ENCODE results near the gene SNPH. TPM values are rescaled to one million over a fixed set of nuclear protein-coding genes. Genes with fewer than 3 reads are reported as not detected.

SNPH gene
- total and polyA plus RNA-seq, 2 donors, result 0.71 to 2.2 TPM

GRCh38 chr20:1281279-1282057 is 15.4 kb downstream of the SNPH start:
- Histone ChIP-seq H3K9me3 (ENCODE audit: control insufficient read depth in 2 of 2, insufficient read depth in 1 of 2, low read length in 1 of 2) (peaks cover 0 to 1% of the 10 kb centered on the region in 2 donors), H3K4me1 (ENCODE audit: control insufficient read depth in 2 of 2, insufficient read depth in 2 of 2, low read length in 2 of 2) (peaks cover 5% of the 10 kb centered on the region in 2 donors), H3K36me3 (ENCODE audit: control insufficient read depth in 2 of 2, insufficient read depth in 2 of 2, low read length in 1 of 2) (no peaks in the 10 kb centered on the region), H3K27ac (ENCODE audit: low read depth in 1 of 2, low read length in 1 of 2) (no peak overlapping the region), H3K27me3 (ENCODE audit: control insufficient read depth in 2 of 2, insufficient read depth in 1 of 2, low read length in 1 of 2) (no peaks in the 10 kb centered on the region), H3K4me3 (ENCODE audit: low read length in 2 of 2) (no peak overlapping the region)
- no peak for DNase-seq (ENCODE audit: low read depth in 6 of 9, low spot score in 9 of 9)
- WGBS, result 86% methylated on average over 7 of the region's 7 CpGs

GRCh38 chr20:1282966-1283365 is 16.9 kb downstream of the SNPH start:
- H3K27me3 ChIP-seq (ENCODE audit: control insufficient read depth in 2 of 2, insufficient read depth in 1 of 2, low read length in 1 of 2), result no peaks in the 10 kb centered on the region
- no peak overlapping the region for H3K4me3 ChIP-seq (ENCODE audit: low read length in 2 of 2)
- no peaks in the 10 kb centered on the region for H3K36me3 ChIP-seq (ENCODE audit: control insufficient read depth in 2 of 2, insufficient read depth in 2 of 2, low read length in 1 of 2)
- H3K9me3 ChIP-seq (ENCODE audit: control insufficient read depth in 2 of 2, insufficient read depth in 1 of 2, low read length in 1 of 2), result peaks cover 0 to 1% of the 10 kb centered on the region in 2 donors
- no peak overlapping the region for H3K27ac ChIP-seq (ENCODE audit: low read depth in 1 of 2, low read length in 1 of 2)
- H3K4me1 ChIP-seq (ENCODE audit: control insufficient read depth in 2 of 2, insufficient read depth in 2 of 2, low read length in 2 of 2), result peaks cover 12 to 19% of the 10 kb centered on the region in 2 donors
- no peak for DNase-seq (ENCODE audit: low read depth in 6 of 9, low spot score in 9 of 9)
- 89% methylated on average over 3 of the region's 3 CpGs for WGBS

GRCh38 chr20:1283522-1284510 is 17.7 kb downstream of the SNPH start:
- DNase-seq (ENCODE audit: low read depth in 6 of 9, low spot score in 9 of 9), result no peak
- H3K9me3 ChIP-seq (ENCODE audit: control insufficient read depth in 2 of 2, insufficient read depth in 1 of 2, low read length in 1 of 2), result peaks cover 0 to 1% of the 10 kb centered on the region in 2 donors
- H3K4me3 ChIP-seq (ENCODE audit: low read length in 2 of 2), result no peak overlapping the region
- H3K27ac ChIP-seq (ENCODE audit: low read depth in 1 of 2, low read length in 1 of 2), result no peak overlapping the region
- 96% methylated on average over 9 of the region's 9 CpGs for WGBS
- no peaks in the 10 kb centered on the region for H3K27me3 ChIP-seq (ENCODE audit: control insufficient read depth in 2 of 2, insufficient read depth in 1 of 2, low read length in 1 of 2)
- peaks cover 12 to 19% of the 10 kb centered on the region in 2 donors for H3K4me1 ChIP-seq (ENCODE audit: control insufficient read depth in 2 of 2, insufficient read depth in 2 of 2, low read length in 2 of 2)
- no peaks in the 10 kb centered on the region for H3K36me3 ChIP-seq (ENCODE audit: control insufficient read depth in 2 of 2, insufficient read depth in 2 of 2, low read length in 1 of 2)

- peaks cover 0 to 1% of the 10 kb centered on the region in 2 donors for H3K9me3 ChIP-seq (ENCODE audit: control insufficient read depth in 2 of 2, insufficient read depth in 1 of 2, low read length in 1 of 2)
- DNase-seq (ENCODE audit: low read depth in 6 of 9, low spot score in 9 of 9), result peak in 7 of 9 donors; percentile 30 to 87 (median 63)
- peak overlapping the region; percentile 59 to 73 for H3K27ac ChIP-seq (ENCODE audit: low read depth in 1 of 2, low read length in 1 of 2)
- H3K27me3 ChIP-seq (ENCODE audit: control insufficient read depth in 2 of 2, insufficient read depth in 1 of 2, low read length in 1 of 2), result no peaks in the 10 kb centered on the region
- H3K4me3 ChIP-seq (ENCODE audit: low read length in 2 of 2), result no peak overlapping the region
- no peaks in the 10 kb centered on the region for H3K36me3 ChIP-seq (ENCODE audit: control insufficient read depth in 2 of 2, insufficient read depth in 2 of 2, low read length in 1 of 2)
- 44% methylated on average over 9 of the region's 9 CpGs for WGBS
- H3K4me1 ChIP-seq (ENCODE audit: control insufficient read depth in 2 of 2, insufficient read depth in 2 of 2, low read length in 2 of 2), result peaks cover 12 to 24% of the 10 kb centered on the region in 2 donors
These were observed 20.4 kb downstream of the SNPH start for GRCh38 chr20:1286267-1287024.

GRCh38 chr20:1287306-1287705 is 21.2 kb downstream of the SNPH start:
- H3K9me3 ChIP-seq (ENCODE audit: control insufficient read depth in 2 of 2, insufficient read depth in 1 of 2, low read length in 1 of 2), result no peaks in the 10 kb centered on the region
- DNase-seq (ENCODE audit: low read depth in 6 of 9, low spot score in 9 of 9), result peak in 1 of 9 donors; percentile 33
- H3K27ac ChIP-seq (ENCODE audit: low read depth in 1 of 2, low read length in 1 of 2), result no peak overlapping the region
- WGBS, result 83% methylated on average over 1 of the region's 1 CpG
- H3K36me3 ChIP-seq (ENCODE audit: control insufficient read depth in 2 of 2, insufficient read depth in 2 of 2, low read length in 1 of 2), result no peaks in the 10 kb centered on the region
- H3K4me1 ChIP-seq (ENCODE audit: control insufficient read depth in 2 of 2, insufficient read depth in 2 of 2, low read length in 2 of 2), result peaks cover 12 to 24% of the 10 kb centered on the region in 2 donors
- H3K4me3 ChIP-seq (ENCODE audit: low read length in 2 of 2), result no peak overlapping the region
- H3K27me3 ChIP-seq (ENCODE audit: control insufficient read depth in 2 of 2, insufficient read depth in 1 of 2, low read length in 1 of 2), result no peaks in the 10 kb centered on the region

GRCh38 chr20:1287787-1288569 is 21.9 kb downstream of the SNPH start:
- WGBS, result 97% methylated on average over 11 of the region's 11 CpGs

GRCh38 chr20:1291191-1291741 is 25.2 kb downstream of the SNPH start:
- no peaks in the 10 kb centered on the region for H3K9me3 ChIP-seq (ENCODE audit: control insufficient read depth in 2 of 2, insufficient read depth in 1 of 2, low read length in 1 of 2)
- no peaks in the 10 kb centered on the region for H3K36me3 ChIP-seq (ENCODE audit: control insufficient read depth in 2 of 2, insufficient read depth in 2 of 2, low read length in 1 of 2)
- H3K4me3 ChIP-seq (ENCODE audit: low read length in 2 of 2), result no peak overlapping the region
- H3K4me1 ChIP-seq (ENCODE audit: control insufficient read depth in 2 of 2, insufficient read depth in 2 of 2, low read length in 2 of 2), result peaks cover 10 to 24% of the 10 kb centered on the region in 2 donors
- H3K27ac ChIP-seq (ENCODE audit: low read depth in 1 of 2, low read length in 1 of 2), result peak overlapping the region in 1 of 2 donors; percentile 25
- H3K27me3 ChIP-seq (ENCODE audit: control insufficient read depth in 2 of 2, insufficient read depth in 1 of 2, low read length in 1 of 2), result no peaks in the 10 kb centered on the region
- DNase-seq (ENCODE audit: low read depth in 6 of 9, low spot score in 9 of 9), result no peak
- 73% methylated on average over 5 of the region's 5 CpGs for WGBS

More at GRCh38 chr20:1287787-1288569, 21.9 kb downstream of the SNPH start:
- H3K27ac ChIP-seq (ENCODE audit: low read depth in 1 of 2, low read length in 1 of 2), result no peak overlapping the region
- H3K4me1 ChIP-seq (ENCODE audit: control insufficient read depth in 2 of 2, insufficient read depth in 2 of 2, low read length in 2 of 2), result peaks cover 12 to 24% of the 10 kb centered on the region in 2 donors
- no peak for DNase-seq (ENCODE audit: low read depth in 6 of 9, low spot score in 9 of 9)
- H3K4me3 ChIP-seq (ENCODE audit: low read length in 2 of 2), result no peak overlapping the region
- no peaks in the 10 kb centered on the region for H3K9me3 ChIP-seq (ENCODE audit: control insufficient read depth in 2 of 2, insufficient read depth in 1 of 2, low read length in 1 of 2)
- H3K27me3 ChIP-seq (ENCODE audit: control insufficient read depth in 2 of 2, insufficient read depth in 1 of 2, low read length in 1 of 2), result no peaks in the 10 kb centered on the region
- H3K36me3 ChIP-seq (ENCODE audit: control insufficient read depth in 2 of 2, insufficient read depth in 2 of 2, low read length in 1 of 2), result no peaks in the 10 kb centered on the region

GRCh38 chr20:1292620-1293019 is 26.5 kb downstream of the SNPH start:
- H3K27ac ChIP-seq (ENCODE audit: low read depth in 1 of 2, low read length in 1 of 2), result no peak overlapping the region
- peaks cover 0 to 12% of the 10 kb centered on the region in 2 donors for H3K4me1 ChIP-seq (ENCODE audit: control insufficient read depth in 2 of 2, insufficient read depth in 2 of 2, low read length in 2 of 2)
- H3K36me3 ChIP-seq (ENCODE audit: control insufficient read depth in 2 of 2, insufficient read depth in 2 of 2, low read length in 1 of 2), result no peaks in the 10 kb centered on the region
- no peaks in the 10 kb centered on the region for H3K27me3 ChIP-seq (ENCODE audit: control insufficient read depth in 2 of 2, insufficient read depth in 1 of 2, low read length in 1 of 2)
- H3K9me3 ChIP-seq (ENCODE audit: control insufficient read depth in 2 of 2, insufficient read depth in 1 of 2, low read length in 1 of 2), result no peaks in the 10 kb centered on the region
- 99% methylated on average over 1 of the region's 1 CpG for WGBS
- no peak for DNase-seq (ENCODE audit: low read depth in 6 of 9, low spot score in 9 of 9)
- no peak overlapping the region for H3K4me3 ChIP-seq (ENCODE audit: low read length in 2 of 2)
